ENCODE results near the gene FTO.

FTO gene

DNA sequence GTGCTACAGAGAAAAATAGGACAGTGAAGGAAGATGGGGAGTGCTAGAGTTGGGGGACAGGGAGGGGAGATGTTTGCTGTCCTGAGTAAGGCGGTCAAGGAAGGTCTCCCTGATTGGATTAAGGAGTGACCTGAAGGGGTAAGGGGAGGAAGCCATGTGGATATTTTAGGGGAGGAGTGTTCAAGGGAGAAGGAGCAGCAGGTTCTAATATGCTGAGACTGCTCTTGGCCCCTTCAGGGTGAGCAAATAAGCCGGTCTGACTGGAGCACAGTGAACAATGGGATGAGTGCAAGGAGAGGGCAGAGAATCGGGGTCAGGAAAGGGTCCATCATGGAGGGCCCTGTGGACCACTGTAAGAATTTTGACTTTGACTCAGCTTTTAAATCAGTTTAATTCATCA lies 393.8 kb downstream of the FTO start:
- intact Hi-C loops (cut with DNase I; ENCODE audit: low total_unique reads) = no loop called here
- no peak for TF ChIP-seq CTCF (IDR thresholded peaks at IDR 0.05)

GRCh38 chr16:54098247-54098646 lies 394.3 kb downstream of the FTO start:
- Histone ChIP-seq H3K27me3 (no peaks in the 10 kb centered on the region), H3K4me1 (no peaks in the 10 kb centered on the region), H3K4me3 (no peak overlapping the region), H3K27ac (no peak overlapping the region), H3K9me3 (peaks cover 0 to 6% (median 0%) of the 10 kb centered on the region in 3 donors), H3K36me3 (peaks cover 0 to 12% (median 8%) of the 10 kb centered on the region in 3 donors)
- intact Hi-C loops (cut with DNase I; ENCODE audit: low total_unique reads) = no loop called here
- no peak for TF ChIP-seq CTCF (IDR thresholded peaks at IDR 0.05)
- DNase-seq = no peak

More for the DNA sequence above, 393.8 kb downstream of the FTO start:
- H3K4me3 ChIP-seq = no peak overlapping the region
- peaks cover 0 to 6% (median 0%) of the 10 kb centered on the region in 3 donors for H3K9me3 ChIP-seq
- DNase-seq = no peak
- no peaks in the 10 kb centered on the region for H3K4me1 ChIP-seq
- no peaks in the 10 kb centered on the region for H3K27me3 ChIP-seq
- no peak overlapping the region for H3K27ac ChIP-seq
- H3K36me3 ChIP-seq = peaks cover 0 to 12% (median 8%) of the 10 kb centered on the region in 3 donors

DNA sequence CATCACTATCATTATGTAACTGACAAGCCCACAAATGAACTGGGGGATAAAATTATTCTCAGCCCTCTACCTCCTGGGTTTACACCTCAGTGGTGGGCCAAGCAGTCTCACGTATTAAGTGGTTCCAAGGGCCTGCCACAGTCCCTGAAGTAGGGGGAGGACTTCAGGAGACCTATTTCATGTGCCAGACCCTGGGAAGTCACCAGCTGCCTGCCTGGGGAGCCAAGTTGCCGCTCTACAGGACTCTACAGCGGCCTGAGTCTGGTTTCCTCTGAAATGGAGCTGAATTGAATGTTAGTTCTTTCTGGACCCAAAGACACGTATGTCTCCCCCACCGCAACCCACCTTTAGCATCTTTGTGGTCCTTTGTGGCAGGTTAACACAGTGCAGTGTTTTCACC lies 395.7 kb downstream of the FTO start:
- H3K36me3 ChIP-seq = peaks cover 0 to 10% (median 4%) of the 10 kb centered on the region in 3 donors
- no peak overlapping the region for H3K27ac ChIP-seq
- peaks cover 0 to 6% (median 0%) of the 10 kb centered on the region in 3 donors for H3K9me3 ChIP-seq
- no peaks in the 10 kb centered on the region for H3K27me3 ChIP-seq
- intact Hi-C loops (cut with DNase I; ENCODE audit: low total_unique reads) = no loop called here
- no peaks in the 10 kb centered on the region for H3K4me1 ChIP-seq
- no peak for DNase-seq
- no peak overlapping the region for H3K4me3 ChIP-seq
- no peak for TF ChIP-seq CTCF (IDR thresholded peaks at IDR 0.05)

GRCh38 chr16:54102888-54103866 lies 399.2 kb downstream of the FTO start:
- intact Hi-C loops (cut with DNase I; ENCODE audit: low total_unique reads) = no loop called here
- no peak for TF ChIP-seq CTCF (IDR thresholded peaks at IDR 0.05)
- no peak for DNase-seq
- no peaks in the 10 kb centered on the region for H3K27me3 ChIP-seq
- H3K9me3 ChIP-seq = no peaks in the 10 kb centered on the region
- no peaks in the 10 kb centered on the region for H3K4me1 ChIP-seq
- no peaks in the 10 kb centered on the region for H3K36me3 ChIP-seq
- H3K27ac ChIP-seq = no peak overlapping the region
- no peak overlapping the region for H3K4me3 ChIP-seq

GRCh38 chr16:54106057-54106456 lies 402.1 kb downstream of the FTO start:
- Histone ChIP-seq H3K27me3 (no peaks in the 10 kb centered on the region), H3K4me1 (no peaks in the 10 kb centered on the region), H3K36me3 (no peaks in the 10 kb centered on the region), H3K9me3 (no peaks in the 10 kb centered on the region), H3K27ac (no peak overlapping the region), H3K4me3 (no peak overlapping the region)
- no peak for TF ChIP-seq CTCF (IDR thresholded peaks at IDR 0.05)
- no peak for DNase-seq
- intact Hi-C loops (cut with DNase I; ENCODE audit: low total_unique reads) = no loop called here
